ENCODE data around the gene ACOT11.

The ACOT11 gene

DNA sequence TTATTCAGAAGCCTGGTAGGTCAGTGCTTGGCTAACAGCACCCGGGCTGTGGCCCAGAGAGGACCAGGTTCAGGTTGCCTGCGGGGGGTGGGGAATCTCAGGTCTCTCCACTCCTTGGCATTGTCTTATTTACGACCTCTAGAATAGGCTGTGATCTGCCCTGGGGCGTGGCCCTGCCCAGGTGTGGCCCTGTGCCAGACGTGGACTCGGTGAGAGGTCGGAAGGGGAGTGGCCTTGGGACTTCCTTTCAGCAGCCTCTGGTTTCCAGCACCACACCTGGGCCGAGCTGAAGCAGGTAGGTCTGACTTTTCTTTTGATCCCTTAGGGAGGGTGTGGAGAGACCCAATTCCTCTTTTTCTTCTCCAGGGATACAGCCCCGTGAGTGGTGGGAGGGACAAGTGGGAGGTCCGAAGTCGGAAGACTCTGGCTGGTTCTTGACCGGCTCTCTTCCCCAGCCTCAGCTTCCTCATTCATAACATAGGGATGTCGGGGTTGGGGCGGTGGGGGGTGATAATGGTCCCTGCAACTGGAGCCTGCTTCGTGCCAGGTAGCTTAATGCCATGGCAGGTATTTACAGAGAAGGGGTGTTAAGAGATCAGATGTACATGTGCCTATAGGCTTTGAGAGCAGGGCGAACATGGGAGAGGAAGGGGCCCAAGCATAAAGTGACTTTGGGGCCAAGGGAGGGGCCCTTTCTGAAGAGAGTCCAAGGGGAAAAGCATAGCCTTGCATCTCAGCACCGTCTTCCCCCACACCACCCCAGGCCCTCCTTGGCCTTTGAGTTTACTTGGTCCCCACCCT, 16.5 kb downstream of the ACOT11 start:
- DNase-seq (ENCODE audit: low read depth), result no peak

DNA sequence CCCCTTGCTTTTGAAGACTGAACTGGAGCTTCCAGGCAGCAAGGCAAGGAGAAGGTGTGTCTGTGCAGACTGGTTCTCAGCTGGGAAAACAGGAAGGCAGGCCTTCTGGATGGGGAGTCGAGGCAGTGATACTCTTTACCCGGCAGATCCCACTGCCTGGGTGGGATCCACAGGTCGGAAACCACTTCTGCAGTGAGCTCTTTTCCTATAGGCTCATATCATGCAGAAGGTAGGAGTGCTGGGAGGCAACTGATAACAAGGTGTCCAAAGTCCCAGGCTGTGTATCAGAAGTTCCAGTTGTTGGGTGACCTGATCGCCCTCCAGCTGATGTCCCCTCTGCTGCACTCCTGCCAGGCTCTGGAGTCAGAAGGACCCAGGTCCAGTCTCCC, 17.1 kb downstream of the ACOT11 start:
- no peak for DNase-seq (ENCODE audit: low read depth)

DNA sequence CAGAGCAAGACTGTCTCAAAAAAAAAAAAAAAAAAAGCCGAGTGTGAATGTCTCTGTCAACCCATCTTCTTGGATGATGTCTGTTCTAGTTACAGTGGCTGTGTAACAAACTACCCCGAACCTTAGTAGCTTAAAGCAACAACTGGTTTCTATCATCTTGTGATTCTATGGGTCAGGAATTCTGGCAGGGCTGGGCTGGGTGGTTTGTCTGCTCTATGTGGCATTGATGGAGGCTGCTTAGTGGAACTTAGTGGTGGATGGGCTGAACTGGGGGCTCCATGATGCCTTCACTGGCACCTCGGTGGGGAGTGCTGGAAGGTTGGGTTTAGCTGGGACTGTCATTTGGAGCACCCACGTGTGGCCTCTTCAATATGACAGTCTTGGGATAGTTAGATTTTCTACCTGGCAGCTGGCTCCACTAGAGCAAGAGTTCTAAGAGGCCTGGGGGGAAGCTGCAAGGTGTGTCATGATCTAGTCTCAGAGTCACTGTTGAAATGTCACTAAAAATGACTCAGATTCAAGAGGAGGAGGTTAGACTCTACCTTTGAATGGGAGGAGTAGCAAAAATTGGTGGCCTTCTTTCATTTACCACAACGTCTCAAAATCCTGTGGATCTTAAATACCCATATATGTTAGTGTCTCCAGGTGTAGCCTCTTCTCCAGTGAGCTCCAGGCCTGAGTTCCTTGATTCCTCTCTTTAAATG, 18.6 kb downstream of the ACOT11 start:
- no peak for DNase-seq (ENCODE audit: low read depth)

DNA sequence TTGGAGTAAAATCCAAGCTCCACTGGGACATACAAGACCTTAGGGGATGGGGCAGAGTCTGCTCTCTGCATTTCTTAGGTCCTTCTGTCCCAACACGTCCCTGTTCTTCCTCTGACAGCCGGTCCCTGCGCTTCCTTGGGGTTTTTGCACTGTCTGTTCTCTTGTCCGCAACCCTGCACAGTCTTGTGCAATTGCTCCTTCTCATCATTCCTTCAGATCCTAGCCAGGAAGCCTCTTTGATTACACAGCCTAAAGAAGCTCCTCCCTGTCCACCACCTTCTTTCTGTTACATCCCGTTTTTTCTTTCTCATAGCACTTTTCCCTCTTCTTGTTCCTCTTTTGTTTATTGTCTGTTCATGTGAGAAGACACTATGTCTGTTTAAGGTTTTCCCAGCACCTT, 19.9 kb downstream of the ACOT11 start:
- DNase-seq (ENCODE audit: low read depth), result no peak

DNA sequence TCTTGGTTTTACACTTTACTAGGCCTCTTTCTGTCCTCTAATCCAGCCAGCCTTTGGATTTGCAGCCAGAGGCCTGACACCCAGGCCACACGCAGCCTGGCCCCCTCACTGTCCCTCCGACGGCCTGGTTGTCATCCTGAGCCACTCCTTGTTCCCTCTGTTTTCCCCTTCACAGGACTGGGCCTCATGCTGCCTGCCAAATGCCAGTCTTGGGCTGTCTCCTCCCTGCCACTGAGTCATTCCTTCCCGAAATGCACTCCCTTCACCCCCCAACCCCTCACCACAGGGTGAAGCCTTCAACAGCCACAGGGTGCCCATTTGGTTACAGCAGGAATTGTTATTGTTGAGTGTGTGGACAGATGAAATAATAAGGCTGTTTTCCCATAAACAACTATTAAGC, 21.3 kb downstream of the ACOT11 start:
- DNase-seq (ENCODE audit: low read depth), result no peak

DNA sequence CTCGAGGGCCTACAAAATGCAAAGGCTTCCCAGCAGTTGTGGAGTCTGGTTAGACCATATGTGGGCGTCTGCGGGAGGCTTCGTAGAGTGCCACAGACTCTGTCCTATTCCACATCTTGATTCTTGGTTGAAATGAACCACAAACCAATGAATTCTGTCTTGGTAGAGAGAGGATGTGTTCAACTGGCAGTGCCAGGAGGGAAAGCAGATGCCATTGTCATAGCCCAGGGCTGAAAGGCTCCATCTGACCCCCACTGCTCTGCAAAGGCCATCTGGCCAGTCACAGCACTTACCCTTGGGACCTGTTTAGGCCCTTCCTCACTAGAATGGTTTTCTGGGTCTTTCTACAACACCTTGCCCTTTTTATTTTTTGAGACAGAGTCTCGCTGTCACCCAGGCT, 22.1 kb downstream of the ACOT11 start:
- DNase-seq (ENCODE audit: low read depth), result no peak

DNA sequence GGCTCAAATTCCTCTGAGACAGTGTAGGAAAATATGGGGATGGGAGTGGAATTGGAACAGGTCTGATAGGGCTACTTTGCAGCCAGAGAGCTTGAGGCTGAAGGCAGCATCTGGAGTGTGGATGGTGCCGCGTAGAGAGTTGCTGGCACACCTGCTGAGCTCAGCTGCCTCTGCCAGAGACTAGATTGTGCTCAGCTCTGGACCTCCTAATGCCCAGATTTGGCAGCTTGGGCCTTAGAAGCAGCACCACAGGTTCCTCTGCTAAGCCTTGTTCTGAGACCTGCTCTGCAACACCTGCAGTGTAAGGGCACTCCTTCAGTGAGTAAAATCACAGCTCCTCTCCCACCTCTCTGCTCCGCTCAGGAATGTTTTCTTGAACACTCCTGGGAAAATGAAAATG, 23.3 kb downstream of the ACOT11 start:
- no peak for DNase-seq (ENCODE audit: low read depth)

DNA sequence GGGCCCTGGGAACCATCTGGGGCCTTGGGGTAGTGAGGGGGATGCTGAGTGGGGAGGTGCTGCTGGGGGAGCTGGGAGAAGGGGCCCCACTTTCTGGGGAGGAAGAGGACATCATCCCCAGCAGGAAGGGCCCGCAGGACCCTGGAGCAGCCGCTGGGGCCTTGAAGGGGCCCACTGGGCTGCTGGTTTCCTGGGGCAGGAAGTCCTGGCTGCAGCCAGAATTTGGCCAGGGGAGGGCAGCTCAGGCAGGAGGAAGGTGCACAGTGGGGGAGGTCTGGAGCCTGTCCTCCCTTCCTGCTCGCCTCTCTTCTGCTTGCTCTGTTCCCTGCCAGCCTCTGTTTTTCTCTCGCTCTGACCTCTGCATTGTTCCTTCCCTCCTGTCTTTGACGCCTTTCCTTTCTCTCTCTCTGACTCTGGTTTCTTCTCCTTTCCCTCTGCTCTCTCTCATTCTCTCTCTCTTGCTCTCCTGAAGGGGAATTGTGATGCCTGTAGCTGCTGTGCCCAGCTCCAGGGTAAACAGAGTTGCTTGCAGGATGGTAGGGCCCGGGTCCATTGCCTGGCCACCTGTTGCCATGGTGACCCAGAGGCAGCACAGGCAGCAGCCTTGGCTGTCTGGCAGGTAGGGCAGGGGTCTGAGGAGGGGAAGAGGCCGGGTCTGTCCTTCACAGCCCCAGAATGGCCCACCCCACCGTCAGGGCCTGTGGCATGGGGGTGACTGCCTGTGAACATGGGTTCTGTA, 23.9 kb downstream of the ACOT11 start:
- DNase-seq (ENCODE audit: low read depth), result no peak

DNA sequence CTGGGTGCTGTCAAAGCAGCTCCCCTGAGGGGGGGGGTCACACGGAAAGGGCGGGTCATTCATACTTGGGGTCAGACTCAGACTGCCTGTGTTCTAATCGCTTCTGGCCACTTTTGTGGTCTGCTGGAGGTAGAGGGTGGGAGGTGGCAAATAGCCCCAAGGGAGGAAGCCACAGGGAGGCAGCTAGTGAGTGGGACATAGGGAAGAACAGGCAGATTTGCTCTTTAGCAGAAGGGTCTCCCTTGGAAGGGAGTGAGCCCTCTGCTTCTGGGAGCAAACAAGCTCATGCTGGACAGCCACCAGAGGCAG, 24.5 kb downstream of the ACOT11 start:
- no peak for DNase-seq (ENCODE audit: low read depth)

DNA sequence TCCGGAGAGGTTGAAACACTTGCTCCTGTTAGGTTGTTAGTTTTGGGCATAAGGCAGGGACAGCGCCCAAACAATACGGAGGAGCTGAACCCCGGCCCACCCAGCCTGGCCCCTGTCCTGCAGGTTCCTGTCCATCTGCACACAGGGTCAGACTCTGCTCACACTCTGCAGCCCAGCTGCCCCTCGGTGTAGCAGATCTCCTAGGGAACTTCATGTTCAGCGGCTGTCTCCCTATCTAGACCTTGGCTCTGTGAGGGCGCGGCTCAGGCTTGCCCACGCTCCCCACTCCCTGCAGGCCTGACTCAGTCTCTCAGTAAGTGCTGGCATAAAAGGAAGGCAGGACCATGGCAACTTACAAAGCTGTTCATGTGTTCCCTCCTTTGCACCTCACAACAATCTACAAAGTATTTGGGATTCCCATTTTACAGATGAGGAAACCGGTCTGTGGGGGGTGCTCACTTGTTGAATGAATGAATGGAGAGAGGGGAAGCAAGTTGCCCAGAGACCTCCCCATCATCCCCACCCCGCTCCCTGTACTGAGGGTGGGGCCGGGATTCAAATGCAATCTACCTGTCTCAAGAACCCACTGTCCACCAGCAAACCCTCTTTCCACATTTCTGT, 26.2 kb downstream of the ACOT11 start:
- no peak for DNase-seq (ENCODE audit: low read depth)

DNA sequence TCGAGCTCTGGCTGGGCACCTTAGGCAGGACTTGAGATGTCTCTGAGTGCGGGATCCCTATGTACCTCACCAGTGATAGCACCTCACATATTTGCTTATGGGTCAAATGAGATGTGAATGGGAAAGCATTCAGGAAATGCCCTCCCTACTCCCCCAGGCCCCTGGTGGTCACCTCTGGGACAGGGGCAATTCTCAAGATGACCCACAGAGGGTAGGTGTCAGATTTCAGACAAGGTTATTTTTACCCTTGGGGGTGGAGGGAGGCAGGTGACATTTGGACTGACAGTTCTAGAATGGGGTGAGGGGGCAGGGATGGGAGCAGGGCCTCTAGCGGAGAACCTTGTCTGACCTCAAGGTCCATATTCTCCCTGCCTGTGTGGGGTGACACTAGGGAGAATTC, 27.1 kb downstream of the ACOT11 start:
- DNase-seq (ENCODE audit: low read depth), result no peak

DNA sequence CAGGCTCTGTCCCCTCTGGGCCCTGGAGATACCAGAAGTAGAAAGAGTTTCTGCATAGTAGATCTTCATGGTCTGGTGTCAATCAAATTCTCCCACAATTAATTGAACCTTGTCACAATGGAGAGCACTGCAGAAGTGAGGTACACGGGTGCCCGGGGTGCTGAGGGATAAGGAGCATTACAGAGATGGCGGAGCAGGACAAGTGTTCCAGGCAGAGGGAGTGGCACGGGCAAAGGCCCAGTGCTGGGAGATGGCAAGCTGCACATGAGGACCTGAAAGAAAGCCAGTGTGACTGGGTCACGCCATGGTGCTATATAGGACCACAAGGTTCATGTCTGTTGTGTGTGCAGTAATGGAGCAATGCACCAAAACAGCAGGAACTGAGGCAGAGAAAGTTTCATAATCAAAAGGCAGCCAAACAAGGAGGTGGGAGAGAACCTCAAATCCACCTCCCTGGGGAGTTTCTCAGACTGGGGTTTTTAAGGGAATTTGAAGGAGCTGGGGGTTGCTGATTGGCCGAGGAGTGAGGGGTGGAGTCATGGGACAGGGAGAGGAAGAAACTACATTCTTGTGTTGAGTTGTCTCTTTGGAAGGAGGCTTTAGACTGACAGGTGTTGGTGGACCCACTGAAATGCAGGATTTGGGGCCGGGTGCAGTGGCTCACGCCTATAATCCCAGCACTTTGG, 27.7 kb downstream of the ACOT11 start:
- no peak for DNase-seq (ENCODE audit: low read depth)

DNA sequence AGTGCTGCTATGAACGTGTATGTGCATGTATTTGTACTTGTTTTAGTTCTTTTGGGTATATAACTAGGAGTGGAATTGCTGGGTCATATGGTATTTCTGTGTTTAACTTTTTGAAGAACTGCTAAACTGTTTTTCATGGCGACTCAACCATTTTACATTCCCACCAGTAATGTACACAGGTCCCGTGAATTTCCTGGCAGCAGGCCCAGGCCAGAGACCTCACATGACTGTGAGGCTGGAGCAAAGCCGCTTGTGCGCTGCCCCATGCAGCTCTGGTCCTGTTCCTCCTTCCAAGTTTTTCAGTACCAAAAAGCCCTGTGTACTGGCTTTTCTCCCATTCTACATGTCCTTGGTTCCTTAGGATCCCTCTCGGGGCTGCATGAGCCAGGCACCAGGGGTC, 29.6 kb downstream of the ACOT11 start:
- DNase-seq (ENCODE audit: low read depth), result no peak

DNA sequence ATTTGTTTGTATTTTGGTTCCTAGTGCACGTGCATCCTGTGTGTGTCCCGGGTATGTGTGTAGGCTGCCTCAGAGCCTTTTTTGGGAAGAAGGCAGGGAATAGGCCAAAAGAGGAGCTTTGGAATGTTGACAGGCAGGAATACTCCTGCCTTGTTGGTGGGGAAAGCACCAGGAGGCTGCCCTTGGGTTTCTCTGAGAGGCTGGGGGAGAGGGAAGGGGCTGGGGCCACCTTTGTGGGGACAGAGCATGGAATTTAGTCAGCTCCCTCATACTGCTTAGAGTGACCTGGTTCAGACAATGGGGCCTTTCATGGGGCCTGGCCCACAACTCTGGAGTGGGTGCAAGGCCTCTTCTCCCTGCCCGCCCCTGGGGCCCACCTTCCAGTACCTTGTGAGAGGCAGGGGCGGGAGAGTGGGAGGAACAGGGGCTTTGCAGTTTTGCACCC, 31.3 kb downstream of the ACOT11 start:
- no peak for DNase-seq (ENCODE audit: low read depth)

DNA sequence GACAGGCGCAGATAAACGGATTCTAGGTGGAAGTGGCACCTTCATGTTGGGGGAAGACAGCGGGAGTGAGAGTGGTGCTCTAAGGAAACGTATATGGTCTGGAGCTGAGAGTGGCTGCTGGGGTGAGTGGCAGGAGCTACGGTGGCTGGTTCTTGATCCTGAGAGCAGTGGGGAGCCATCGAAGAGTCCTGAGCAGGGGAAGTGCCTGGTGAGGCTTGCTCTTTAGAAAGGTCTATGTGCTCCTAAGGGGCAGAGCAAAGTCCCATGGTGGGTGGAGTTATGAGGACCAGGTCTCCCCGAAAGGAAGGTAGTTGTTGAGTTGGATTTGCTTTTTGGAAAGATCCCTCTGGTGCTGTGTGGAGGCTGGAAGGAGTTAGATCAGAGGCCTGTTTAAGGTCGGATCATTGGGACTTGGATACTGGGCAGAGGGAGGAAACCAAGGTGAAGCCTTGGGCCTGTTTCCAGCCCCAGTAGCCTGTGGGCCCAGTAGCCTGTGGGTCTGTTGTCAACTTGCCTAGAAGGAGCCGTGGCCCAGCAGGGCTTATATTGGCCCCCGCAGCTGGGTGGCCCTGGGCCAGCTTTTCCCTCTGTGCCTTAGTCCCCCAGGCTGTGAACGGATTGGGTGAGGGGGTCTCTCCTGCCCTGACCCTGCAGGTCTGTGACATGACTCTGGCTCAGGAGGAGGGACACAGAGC, 33.0 kb downstream of the ACOT11 start:
- no peak for DNase-seq (ENCODE audit: low read depth)

DNA sequence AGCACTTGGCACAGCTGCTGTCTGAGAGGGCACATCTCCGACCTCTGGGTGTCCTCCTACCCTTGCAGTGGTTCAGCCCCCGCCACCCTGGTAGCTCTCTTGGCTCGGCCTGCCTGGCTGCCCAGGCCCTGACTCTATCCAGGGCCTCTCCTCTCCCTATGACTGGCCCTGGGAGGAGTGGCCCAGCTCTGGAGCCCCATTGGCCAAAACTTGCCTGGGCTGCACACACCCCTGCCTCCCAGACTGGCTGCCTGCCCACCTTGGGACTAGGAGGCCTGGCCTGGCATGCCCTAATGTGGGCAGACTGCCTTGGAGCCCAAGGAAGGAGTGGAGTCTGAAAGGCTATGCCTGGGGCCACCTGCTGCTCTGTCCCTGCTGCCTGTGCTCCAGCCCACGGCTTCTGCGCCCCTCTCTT, 33.6 kb downstream of the ACOT11 start:
- DNase-seq (ENCODE audit: low read depth), result no peak

DNA sequence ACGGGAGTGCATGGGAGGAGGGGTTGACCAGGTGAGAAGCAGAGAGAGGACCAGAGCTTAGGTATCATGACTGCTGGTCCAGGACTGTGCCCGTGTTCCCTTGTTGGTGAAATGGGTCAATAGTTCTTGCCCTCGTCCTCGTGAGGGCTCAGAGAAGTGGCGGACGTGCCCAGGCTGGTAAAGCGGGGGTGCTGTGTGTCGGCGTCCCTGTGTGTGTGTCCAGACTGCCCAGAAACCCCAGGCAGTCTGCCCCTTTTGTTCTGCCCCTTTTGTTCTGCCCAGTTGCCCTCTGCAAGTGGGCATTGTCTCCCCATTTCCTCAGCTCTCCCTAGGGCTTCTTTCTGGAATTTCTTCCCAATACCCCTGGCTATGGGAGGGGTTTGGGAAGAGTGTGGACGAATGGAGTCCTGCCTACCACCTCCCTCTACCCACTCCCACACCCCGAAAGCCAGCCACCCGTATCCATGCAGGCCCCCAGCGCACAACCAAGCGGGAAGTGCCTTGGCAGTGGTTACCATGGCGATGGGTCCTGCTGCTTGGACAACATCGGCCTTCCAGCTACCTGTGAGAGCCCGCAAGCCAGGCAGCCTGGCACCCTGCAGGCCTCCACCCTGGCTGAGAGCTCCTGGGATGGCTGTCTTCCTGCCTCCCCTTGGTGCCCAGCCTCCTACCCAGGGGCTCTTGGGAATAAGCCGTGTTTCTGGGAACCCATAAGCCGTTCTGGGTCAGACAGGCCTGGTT, 34.7 kb downstream of the ACOT11 start:
- DNase-seq (ENCODE audit: low read depth), result no peak

DNA sequence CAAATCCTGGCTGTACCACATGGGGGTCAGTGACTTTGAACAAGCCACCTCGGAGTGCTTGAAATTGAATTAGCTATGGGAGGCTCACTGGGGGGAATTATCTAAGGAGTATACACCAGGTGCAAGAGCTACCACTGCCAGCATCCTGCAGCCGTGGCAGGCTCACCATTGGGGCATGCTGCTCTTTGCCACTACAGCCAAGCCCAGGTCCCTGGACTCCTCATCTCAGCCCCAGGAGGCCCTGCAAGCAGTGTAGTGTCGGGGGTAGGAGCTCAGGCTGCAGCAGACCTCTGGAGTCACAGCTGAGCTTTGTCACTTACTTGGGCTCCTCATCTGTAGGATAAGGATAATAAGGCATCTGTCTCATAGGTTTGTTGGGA, 35.3 kb downstream of the ACOT11 start:
- DNase-seq (ENCODE audit: low read depth), result no peak

DNA sequence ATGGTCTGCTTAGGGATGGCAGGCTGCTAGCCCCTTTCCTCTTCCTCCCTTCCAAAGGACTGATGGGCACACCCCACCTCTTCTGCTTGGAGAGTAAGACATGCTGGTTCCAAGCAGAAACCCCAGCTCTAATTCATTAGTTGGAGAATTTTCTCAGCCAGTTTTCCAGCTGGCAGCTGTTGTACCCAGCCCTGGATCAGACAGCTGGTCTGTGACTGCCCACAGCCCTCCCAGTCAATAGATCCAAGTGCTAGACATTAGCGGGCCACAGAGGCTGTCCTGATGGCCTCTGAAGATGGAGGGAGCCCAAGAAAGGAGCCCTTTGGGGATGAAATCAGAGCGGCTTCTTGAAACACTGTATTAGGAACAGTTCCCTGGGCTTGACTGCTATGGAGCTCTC, 35.8 kb downstream of the ACOT11 start:
- DNase-seq (ENCODE audit: low read depth), result no peak

DNA sequence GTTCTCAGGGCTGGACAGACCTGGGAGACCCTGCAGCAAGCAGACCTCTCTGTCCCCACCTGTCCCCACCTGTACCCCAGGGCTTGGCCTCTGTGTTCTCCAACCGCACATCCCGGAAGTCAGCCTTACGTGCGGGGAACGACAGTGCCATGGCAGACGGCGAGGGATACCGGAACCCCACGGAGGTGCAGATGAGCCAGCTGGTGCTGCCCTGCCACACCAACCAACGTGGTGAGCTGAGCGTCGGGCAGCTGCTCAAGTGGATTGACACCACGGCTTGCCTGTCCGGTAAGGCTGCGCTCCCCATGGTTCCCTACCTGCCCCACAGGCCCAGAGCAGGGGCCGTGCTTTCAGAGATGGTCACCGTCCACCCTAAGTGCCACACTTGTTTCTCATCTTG, 36.5 kb downstream of the ACOT11 start:
- DNase-seq (ENCODE audit: low read depth), result no peak

All from activated T-cell treated with anti-CD3 and anti-CD28 coated beads for 48 hours (primary cell).